Large intestine (tissue), 3 donors: ENCODE measurements around the gene ITGA11. TPM values are rescaled to one million over a fixed set of nuclear protein-coding genes. Genes with fewer than 3 reads are reported as not detected.

Source experiments
- DNase-seq, 2 donors: peaks; one replicate each; pipeline versions ENCODE4 v3.0.0 to v3.0.0-alpha.2; 2013
- H3K27ac ChIP-seq: one replicate; pipeline ENCODE4 v1.5.1; 2013; ENCODE audit warnings: low read length
- H3K27me3 ChIP-seq: 2 replicates; pipeline ENCODE4 v1.6.1; 2013; ENCODE audit warnings: low read length; ENCODE audit not compliant: control insufficient read depth, insufficient read depth
- H3K36me3 ChIP-seq: 2 replicates; pipeline ENCODE4 v1.6.1; 2013; ENCODE audit warnings: low read length; ENCODE audit not compliant: control insufficient read depth, insufficient read depth
- H3K4me1 ChIP-seq: one replicate; pipeline ENCODE4 v1.6.1; 2013; ENCODE audit warnings: low read length; ENCODE audit not compliant: control insufficient read depth, insufficient read depth
- H3K4me3 ChIP-seq: one replicate; pipeline ENCODE4 v1.5.1; 2013; ENCODE audit warnings: low read length
- H3K9me3 ChIP-seq: one replicate; pipeline ENCODE4 v1.6.1; 2013; ENCODE audit warnings: mild to moderate bottlenecking, low read depth, low read length, moderate library complexity; ENCODE audit not compliant: control insufficient read depth
- WGBS: methylation state at CpG from one replicate; pipeline ENCODE4 v1.1.5; 2013; ENCODE audit warnings: low lambda C conversion rate; ENCODE audit not compliant: insufficient coverage; 5-methylcytosine and 5-hydroxymethylcytosine counted together
- polyA plus RNA-seq: library from polyadenylated mRNA; unstranded; fragments of 120-200 nt; gene quantifications from one replicate; pipeline ENCODE4 v1.2.1, GENCODE V29; 2013

The ITGA11 gene
- polyA plus RNA-seq, 1 donor, result 1.8 TPM

GRCh38 chr15:68326711-68327354 is 105.1 kb downstream of the ITGA11 start:
- 83% methylated on average over 1 of the region's 11 CpGs for WGBS
- no peaks in the 10 kb centered on the region for H3K36me3 ChIP-seq
- H3K27ac ChIP-seq, result no peak overlapping the region
- DNase-seq, result no peak
- no peak overlapping the region for H3K4me3 ChIP-seq
- H3K27me3 ChIP-seq, result peaks cover 10% of the 10 kb centered on the region
- no peaks in the 10 kb centered on the region for H3K4me1 ChIP-seq
- H3K9me3 ChIP-seq, result no peaks in the 10 kb centered on the region

GRCh38 chr15:68325726-68326125 is 106.2 kb downstream of the ITGA11 start:
- Histone ChIP-seq H3K27ac (no peak overlapping the region), H3K9me3 (no peaks in the 10 kb centered on the region), H3K4me3 (no peak overlapping the region), H3K27me3 (peaks cover 10% of the 10 kb centered on the region), H3K4me1 (no peaks in the 10 kb centered on the region), H3K36me3 (no peaks in the 10 kb centered on the region)
- no peak for DNase-seq
- no CpG with 5 or more reads among the region's 4 CpGs for WGBS

- no peaks in the 10 kb centered on the region for H3K4me1 ChIP-seq
- WGBS, result 80% methylated on average over 1 of the region's 9 CpGs
- no peak overlapping the region for H3K4me3 ChIP-seq
- H3K27ac ChIP-seq, result no peak overlapping the region
- no peak for DNase-seq
- H3K36me3 ChIP-seq, result no peaks in the 10 kb centered on the region
- H3K27me3 ChIP-seq, result peaks cover 10% of the 10 kb centered on the region
- no peaks in the 10 kb centered on the region for H3K9me3 ChIP-seq
These were observed 109.2 kb downstream of the ITGA11 start for GRCh38 chr15:68322796-68323195.

- H3K4me1 ChIP-seq, result no peaks in the 10 kb centered on the region
- no peak for DNase-seq
- WGBS, result no CpG with 5 or more reads among the region's 7 CpGs
- no peaks in the 10 kb centered on the region for H3K9me3 ChIP-seq
- no peaks in the 10 kb centered on the region for H3K36me3 ChIP-seq
- no peak overlapping the region for H3K27ac ChIP-seq
- H3K4me3 ChIP-seq, result no peak overlapping the region
- H3K27me3 ChIP-seq, result peaks cover 1% of the 10 kb centered on the region
These were observed 110.7 kb downstream of the ITGA11 start for GRCh38 chr15:68321229-68321628.

- no peak overlapping the region for H3K27ac ChIP-seq
- WGBS, result no CpG with 5 or more reads among the region's 12 CpGs
These were observed 112.0 kb downstream of the ITGA11 start for GRCh38 chr15:68319997-68320396.

GRCh38 chr15:68318931-68319909 is 112.7 kb downstream of the ITGA11 start:
- no peak overlapping the region for H3K27ac ChIP-seq
- no peak for DNase-seq
- no peaks in the 10 kb centered on the region for H3K27me3 ChIP-seq
- no peaks in the 10 kb centered on the region for H3K36me3 ChIP-seq
- H3K4me1 ChIP-seq, result no peaks in the 10 kb centered on the region
- no peaks in the 10 kb centered on the region for H3K9me3 ChIP-seq
- WGBS, result no CpG with 5 or more reads among the region's 18 CpGs
- no peak overlapping the region for H3K4me3 ChIP-seq

More at GRCh38 chr15:68319997-68320396, 112.0 kb downstream of the ITGA11 start:
- H3K9me3 ChIP-seq, result no peaks in the 10 kb centered on the region
- H3K4me3 ChIP-seq, result no peak overlapping the region
- DNase-seq, result no peak
- H3K27me3 ChIP-seq, result no peaks in the 10 kb centered on the region
- H3K36me3 ChIP-seq, result no peaks in the 10 kb centered on the region
- H3K4me1 ChIP-seq, result no peaks in the 10 kb centered on the region

- Histone ChIP-seq H3K9me3 (no peaks in the 10 kb centered on the region), H3K4me3 (no peak overlapping the region), H3K4me1 (no peaks in the 10 kb centered on the region), H3K36me3 (no peaks in the 10 kb centered on the region), H3K27ac (no peak overlapping the region), H3K27me3 (no peaks in the 10 kb centered on the region)
- no peak for DNase-seq
- no CpG with 5 or more reads among the region's 6 CpGs for WGBS
These were observed 113.7 kb downstream of the ITGA11 start for GRCh38 chr15:68318008-68318835.

- H3K4me3 ChIP-seq, result no peak overlapping the region
- no peaks in the 10 kb centered on the region for H3K9me3 ChIP-seq
- H3K36me3 ChIP-seq, result no peaks in the 10 kb centered on the region
- H3K4me1 ChIP-seq, result no peaks in the 10 kb centered on the region
- no peaks in the 10 kb centered on the region for H3K27me3 ChIP-seq
- WGBS, result no CpG with 5 or more reads among the region's 16 CpGs
- H3K27ac ChIP-seq, result no peak overlapping the region
- DNase-seq, result no peak
These were observed 114.5 kb downstream of the ITGA11 start for GRCh38 chr15:68317281-68318007.

- Histone ChIP-seq H3K27ac (no peak overlapping the region), H3K4me3 (no peak overlapping the region), H3K9me3 (no peaks in the 10 kb centered on the region), H3K27me3 (no peaks in the 10 kb centered on the region), H3K4me1 (no peaks in the 10 kb centered on the region), H3K36me3 (no peaks in the 10 kb centered on the region)
- DNase-seq, result no peak
- no CpG with 5 or more reads among the region's 17 CpGs for whole genome bisulfite sequencing
These were observed 115.7 kb downstream of the ITGA11 start for GRCh38 chr15:68316061-68316804.
